Panc1 (cell line): ENCODE measurements around the gene PLP1. TPM values are rescaled to one million over a fixed set of nuclear protein-coding genes. Genes with fewer than 3 reads are reported as not detected.
"Not testable (repeated sequence)": the region's sequence is repeated elsewhere in the genome, so short reads cannot be mapped to it uniquely, and the experiment has no call there.

ENCODE experiments used
- ATAC-seq: fragments of 200-7000 bp; cut with Tn5 transposase; 2 replicates; pipeline ENCODE4 v1.9.1; 2020; ENCODE audit warnings: mild to moderate bottlenecking, moderate library complexity
- BruUV-seq: library from RNA; stranded (reverse); fragments of 400-500 nt; replicated peaks from 2 replicates; lab custom pipeline; 2021; lab: Mats Ljungman, UMichigan
- CTCF ChIA-PET: fragments of 300-600 bp; sonication (Branson Sonifier 250); formaldehyde crosslinking; loops from one replicate; lab custom pipeline; 2022; ENCODE audit warnings: antibody characterized with exemption; lab: Charles Lee
- POLR2A ChIA-PET: fragments of 300-600 bp; sonication (Branson Sonifier 250); formaldehyde crosslinking; loops from one replicate; lab custom pipeline; 2022; ENCODE audit warnings: antibody characterized with exemption; lab: Charles Lee
- DNase-seq: peaks from one replicate; pipeline ENCODE4 v3.0.0-alpha.2; 2010; ENCODE audit warnings: low read depth, low spot score
- H3K27ac ChIP-seq: 2 replicates; pipeline ENCODE4 v1.5.1; 2011; ENCODE audit warnings: mild to moderate bottlenecking, low read length, inconsistent platforms
- H3K27me3 ChIP-seq: fragments of 200-500 bp; sonication (Bioruptor generic); 2 replicates; pipeline ENCODE4 v1.6.0; 2014; ENCODE audit warnings: low read length, inconsistent platforms; ENCODE audit not compliant: control insufficient read depth, insufficient read depth
- H3K36me3 ChIP-seq: fragments of 200-500 bp; sonication (Bioruptor generic); 2 replicates; pipeline ENCODE4 v1.5.1; 2014; ENCODE audit warnings: inconsistent platforms, mild to moderate bottlenecking, low read length, moderate library complexity; ENCODE audit not compliant: control insufficient read depth, insufficient read depth
- H3K4me1 ChIP-seq: 2 replicates; pipeline ENCODE4 v1.5.1; 2011; ENCODE audit warnings: inconsistent platforms, mild to moderate bottlenecking, low read length, moderate library complexity; ENCODE audit not compliant: control insufficient read depth, insufficient read depth
- H3K4me3 ChIP-seq, 2 experiments: 2 replicates each; pipeline ENCODE4 v1.5.1; 2011 to 2012; ENCODE audit warnings: low read depth in 2 of 2, low read length in 2 of 2, mild to moderate bottlenecking in 2 of 2, inconsistent platforms in 1 of 2, moderate library complexity in 1 of 2
- H3K9me3 ChIP-seq: fragments of 200-500 bp; sonication (Bioruptor generic); 2 replicates; pipeline ENCODE4 v1.5.1; 2014; ENCODE audit warnings: low read depth, mild to moderate bottlenecking, inconsistent platforms, low read length, moderate library complexity; ENCODE audit not compliant: control insufficient read depth, insufficient read depth
- POLR2AphosphoS5 ChIP-seq: IDR thresholded peaks from 2 replicates; pipeline ENCODE4 v1.6.1; 2012; ENCODE audit warnings: mild to moderate bottlenecking, low read depth, low read length, moderate library complexity
- REST ChIP-seq, 2 experiments: IDR thresholded peaks; 2 replicates each; pipeline ENCODE4 v1.6.1; 2011 to 2012; ENCODE audit warnings: low read depth in 2 of 2, control low read depth in 1 of 2, low read length in 1 of 2, mild to moderate bottlenecking in 1 of 2, moderate library complexity in 1 of 2; ENCODE audit not compliant: insufficient read depth in 1 of 2
- SIN3A ChIP-seq: IDR thresholded peaks from 2 replicates; pipeline ENCODE4 v1.6.1; 2012; ENCODE audit warnings: low read depth, mild to moderate bottlenecking, low read length, moderate library complexity, borderline replicate concordance; ENCODE audit not compliant: insufficient read depth
- TCF7L2 ChIP-seq: IDR thresholded peaks from 2 replicates; pipeline ENCODE4 v1.6.1; 2011; ENCODE audit warnings: mild to moderate bottlenecking, low read depth, low read length, inconsistent platforms
- in situ Hi-C: cut with HindIII; loops from 2 replicates; pipeline ENCODE4 v1.10.0; 2016; ENCODE audit warnings: low sequenced_read_pairs, low pct_unique_long_range_greater_than_20kb
- intact Hi-C: fragments of 100-400 bp; cut with micrococcal nuclease; formaldehyde crosslinking; loops from one replicate; pipeline ENCODE4 v1.10.0; 2022; ENCODE audit not compliant: unreplicated experiment
- total RNA-seq: library from RNA; stranded (reverse); gene quantifications from one replicate; pipeline ENCODE4 v1.2.1, GENCODE V29; 2021; ENCODE audit not compliant: unreplicated experiment
- TF ChIP-seq, protein P1 (sequence below): fragments of 450-650 bp; IDR thresholded peaks from 2 replicates; pipeline ENCODE4 v1.5.1; 2017; ENCODE audit warnings: mild to moderate bottlenecking

Gene PLP1
- total RNA-seq, 1 experiment from 2014 or later = 0.13 TPM

GRCh38 chrX:103766813-103767555 lies 9.7 kb upstream of the PLP1 start:
- 0 out of 2 replicates have a peak, but pooled peaks have one; percentile 53 for ATAC-seq
- H3K27ac ChIP-seq, intact Hi-C loops, H3K4me3 ChIP-seq, H3K4me1 ChIP-seq, POLR2A ChIA-PET, H3K9me3 ChIP-seq, CTCF ChIA-PET, H3K36me3 ChIP-seq, BruUV-seq, DNase-seq, in situ Hi-C loops, H3K27me3 ChIP-seq: not testable (repeated sequence)
- TF ChIP-seq REST (IDR thresholded peaks at IDR 0.05; ENCODE audit: insufficient read depth in 1 of 2, low read depth in 2 of 2, low read length in 1 of 2) = peak in 1 of 2 experiments; percentile 36; a peak in 1 of 4 replicates

- Histone ChIP-seq H3K27ac (no peak overlapping the region), H3K4me3 (no peak overlapping the region), H3K4me1 (no peaks in the 10 kb centered on the region; the same call in none of the 2 replicates), H3K9me3 (no peaks in the 10 kb centered on the region), H3K36me3 (no peaks in the 10 kb centered on the region), H3K27me3 (peaks cover 10% of the 10 kb centered on the region)
- ATAC-seq (no peak), DNase-seq (no peak)
- in situ Hi-C loops = no loop called here
- no TSS peak for BruUV-seq
- intact Hi-C loops = loop anchor here (5.0 to 10.0 kb wide), 2 partner anchors 59 to 86 kb away; partner anchors contain the start of genes MORF4L2 and TMEM31
- CTCF ChIA-PET = interaction anchor here (1.4 kb wide), 1 partner anchor 20 kb away, joined by 4 read pairs; no protein-coding TSS in a partner anchor
- POLR2A ChIA-PET = interaction anchor here (0.6 kb wide), 1 partner anchor 97 kb away, joined by 3 read pairs; no protein-coding TSS in a partner anchor
- TF ChIP-seq POLR2AphosphoS5 (no peak), TCF7L2 (no peak), SIN3A (no peak), REST (IDR thresholded peaks at IDR 0.05; ENCODE audit: insufficient read depth in 1 of 2, low read depth in 2 of 2, low read length in 1 of 2) (no peak)
- TF ChIP-seq, protein P1, sequence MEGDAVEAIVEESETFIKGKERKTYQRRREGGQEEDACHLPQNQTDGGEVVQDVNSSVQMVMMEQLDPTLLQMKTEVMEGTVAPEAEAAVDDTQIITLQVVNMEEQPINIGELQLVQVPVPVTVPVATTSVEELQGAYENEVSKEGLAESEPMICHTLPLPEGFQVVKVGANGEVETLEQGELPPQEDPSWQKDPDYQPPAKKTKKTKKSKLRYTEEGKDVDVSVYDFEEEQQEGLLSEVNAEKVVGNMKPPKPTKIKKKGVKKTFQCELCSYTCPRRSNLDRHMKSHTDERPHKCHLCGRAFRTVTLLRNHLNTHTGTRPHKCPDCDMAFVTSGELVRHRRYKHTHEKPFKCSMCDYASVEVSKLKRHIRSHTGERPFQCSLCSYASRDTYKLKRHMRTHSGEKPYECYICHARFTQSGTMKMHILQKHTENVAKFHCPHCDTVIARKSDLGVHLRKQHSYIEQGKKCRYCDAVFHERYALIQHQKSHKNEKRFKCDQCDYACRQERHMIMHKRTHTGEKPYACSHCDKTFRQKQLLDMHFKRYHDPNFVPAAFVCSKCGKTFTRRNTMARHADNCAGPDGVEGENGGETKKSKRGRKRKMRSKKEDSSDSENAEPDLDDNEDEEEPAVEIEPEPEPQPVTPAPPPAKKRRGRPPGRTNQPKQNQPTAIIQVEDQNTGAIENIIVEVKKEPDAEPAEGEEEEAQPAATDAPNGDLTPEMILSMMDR = no peak
Measured at GRCh38 chrX:103773445-103773844, 3.2 kb upstream of the PLP1 start.
